HG02678 (cell line): Measurements from ENCODE around the gene USP7.
"Not testable (repeated sequence)": the region's sequence is repeated elsewhere in the genome, so short reads cannot be mapped to it uniquely, and the experiment has no call there.

Experiments
- ATAC-seq: cut with Tn5 transposase; IDR thresholded peaks from one replicate; pipeline ENCODE4 v1.9.1; 2021; ENCODE audit warnings: mild to moderate bottlenecking, moderate library complexity; ENCODE audit not compliant: unreplicated experiment

USP7 gene

GRCh38 chr16:8928467-8928957 is 35.2 kb downstream of the USP7 start:
- ATAC-seq: peak; percentile 33

GRCh38 chr16:8926827-8927226 is 36.9 kb downstream of the USP7 start:
- no peak for ATAC-seq

- no peak for ATAC-seq
Measured at GRCh38 chr16:8925455-8925854, 38.3 kb downstream of the USP7 start.

DNA sequence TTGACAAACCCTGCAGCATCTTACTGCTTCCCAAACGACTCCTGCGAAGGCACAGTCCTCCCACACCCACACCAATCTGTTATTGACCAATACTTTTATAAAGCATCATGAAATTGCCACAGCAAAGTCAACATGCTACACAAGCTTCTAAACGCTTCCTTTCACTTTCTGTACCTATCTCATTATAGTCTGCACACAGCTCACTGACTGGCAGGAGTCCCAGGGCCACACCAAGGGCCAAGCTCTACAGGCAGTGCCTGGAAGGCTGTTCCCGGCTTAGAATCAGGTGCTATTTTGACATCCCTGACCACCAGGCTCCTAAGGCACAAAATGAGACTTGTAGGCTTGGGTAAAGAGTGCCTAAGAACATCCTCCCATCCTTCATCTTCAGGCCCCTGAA is 39.5 kb downstream of the USP7 start:
- no peak for ATAC-seq

- no peak for ATAC-seq
Measured at GRCh38 chr16:8923199-8923598, 40.5 kb downstream of the USP7 start.

- no peak for ATAC-seq
Measured at GRCh38 chr16:8921347-8921984, 42.2 kb downstream of the USP7 start.

DNA sequence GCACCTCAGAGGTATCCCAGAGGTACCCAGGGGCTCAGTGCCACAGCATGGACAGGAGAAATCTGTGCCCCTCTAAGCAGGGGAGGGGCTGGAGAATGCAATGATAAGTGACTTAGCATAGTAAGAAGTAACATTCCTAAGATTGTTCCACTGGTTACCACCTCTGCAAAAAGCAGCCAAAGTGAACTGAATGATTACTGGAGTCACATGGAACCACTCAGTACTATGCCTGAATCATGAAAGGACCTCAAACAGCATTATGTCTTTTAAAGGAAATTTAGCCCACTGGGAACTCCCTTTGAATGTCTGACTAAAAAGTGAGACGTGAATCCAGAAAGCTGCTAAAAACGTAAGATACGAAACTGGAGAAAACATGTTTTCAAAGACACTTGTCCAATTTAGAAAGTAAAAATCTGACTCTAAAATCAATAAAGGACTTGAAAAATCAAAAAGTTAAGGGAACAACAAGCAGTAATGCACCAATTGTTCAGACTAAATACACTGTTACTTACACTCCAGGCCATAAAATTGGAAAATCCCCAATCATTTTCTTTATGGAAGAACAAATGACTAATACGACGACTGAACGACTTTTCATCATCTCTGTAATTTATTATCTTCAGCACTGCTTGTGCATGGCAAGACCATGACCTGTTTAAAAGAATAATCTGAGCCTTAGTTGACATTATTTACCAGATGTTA is 42.9 kb downstream of the USP7 start:
- ATAC-seq: no peak

- ATAC-seq: no peak
Measured at GRCh38 chr16:8919934-8920462, 43.7 kb downstream of the USP7 start.

GRCh38 chr16:8919089-8919933 is 44.4 kb downstream of the USP7 start:
- no peak for ATAC-seq

- not testable (repeated sequence) for ATAC-seq
Measured at GRCh38 chr16:8917336-8917735, 46.4 kb downstream of the USP7 start.

GRCh38 chr16:8916541-8917225 is 47.0 kb downstream of the USP7 start:
- no peak for ATAC-seq

- ATAC-seq: no peak
Measured at GRCh38 chr16:8915722-8916301, 47.9 kb downstream of the USP7 start.

DNA sequence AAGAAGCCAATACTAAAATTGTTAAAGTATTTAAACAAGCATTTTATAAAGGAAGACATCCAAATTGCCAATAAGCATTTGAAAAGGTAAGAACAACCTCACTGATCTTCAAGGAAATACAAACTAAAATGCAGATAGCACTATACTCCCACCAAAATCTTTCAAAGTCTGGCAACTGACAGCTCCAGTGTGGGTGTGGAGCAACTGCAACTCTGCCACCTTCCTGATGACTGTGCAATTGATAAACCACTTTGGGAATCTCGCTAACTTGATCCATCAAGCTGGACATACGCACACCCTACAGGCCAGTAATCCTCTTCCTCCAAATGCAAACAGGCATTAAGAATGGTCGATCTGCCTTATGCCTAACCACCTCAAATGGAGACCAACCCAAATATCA is 49.6 kb downstream of the USP7 start:
- no peak for ATAC-seq

DNA sequence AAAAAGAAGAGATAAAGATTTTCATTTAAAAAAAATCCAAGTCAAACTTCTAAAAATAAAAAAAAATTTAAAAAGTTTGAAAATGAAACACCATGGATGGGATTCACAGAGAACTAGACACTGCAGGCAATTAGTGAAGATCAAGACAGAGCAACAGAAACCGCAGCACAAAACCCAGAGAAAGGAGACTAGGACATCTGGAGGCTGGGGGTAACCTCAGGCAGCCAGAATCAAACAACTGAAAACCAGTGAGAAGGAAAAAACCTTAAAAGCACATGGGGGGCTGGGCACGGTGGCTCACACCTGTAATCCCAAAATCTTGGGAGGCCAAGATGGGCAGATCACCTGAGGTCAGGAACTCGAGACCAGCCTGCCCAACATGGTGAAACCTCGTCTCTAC is 50.9 kb downstream of the USP7 start:
- ATAC-seq: no peak

DNA sequence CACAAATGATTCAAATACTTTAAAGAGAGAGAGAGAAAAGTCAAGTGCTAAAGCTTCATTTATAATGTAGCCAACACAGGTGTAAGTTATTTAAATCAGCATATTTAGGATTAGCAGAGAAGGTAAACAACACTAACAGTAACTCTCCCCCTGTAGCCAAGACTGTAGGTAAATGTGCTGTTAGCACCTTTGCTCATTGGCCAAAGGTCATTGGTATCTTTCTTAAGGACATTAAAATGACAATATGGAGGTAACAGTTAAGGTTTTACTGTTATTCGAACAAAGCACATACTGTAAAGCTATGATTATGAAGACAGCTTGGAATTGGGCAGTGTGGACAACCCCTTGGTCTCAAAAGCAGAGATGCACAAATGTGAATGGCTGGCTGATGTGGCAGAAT is 52.9 kb downstream of the USP7 start:
- ATAC-seq: no peak

GRCh38 chr16:8908810-8909468 is 54.8 kb downstream of the USP7 start:
- no peak for ATAC-seq

- ATAC-seq: no peak
Measured at GRCh38 chr16:8907096-8907495, 56.6 kb downstream of the USP7 start.

- ATAC-seq: no peak
Measured at GRCh38 chr16:8905795-8906591, 57.7 kb downstream of the USP7 start.

DNA sequence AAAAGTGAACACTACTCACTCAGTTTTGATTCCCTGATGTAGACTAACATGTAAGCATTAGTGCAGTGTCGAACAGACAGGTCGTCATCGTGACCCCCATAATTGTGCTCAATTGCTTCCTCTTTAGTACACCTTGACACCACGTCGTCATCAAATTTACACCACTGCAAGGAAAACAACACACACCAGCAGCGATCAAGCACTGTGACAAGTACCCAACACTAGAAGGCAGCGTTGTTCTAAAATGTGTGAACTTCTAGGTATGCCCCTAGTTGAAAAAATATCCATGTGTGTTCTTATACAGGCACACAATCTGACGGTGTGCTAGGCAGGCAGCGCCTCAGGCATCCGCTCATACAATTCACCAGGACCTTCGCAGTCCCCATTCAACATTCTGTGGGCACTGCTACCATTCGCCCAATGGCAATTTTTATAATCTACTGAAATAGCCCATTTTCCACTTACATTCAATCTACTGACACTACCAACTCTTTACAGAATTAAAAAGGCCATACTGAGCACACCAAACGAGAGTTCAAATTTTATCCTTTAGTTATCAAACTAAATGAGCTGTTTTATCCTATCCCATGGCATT is 58.4 kb downstream of the USP7 start:
- ATAC-seq: peak; percentile 63
